HEK293 (cell line): ENCODE measurements around the gene RAC3.
A peak's percentile ranks its signal among the peaks of the same experiment; 100 is the strongest.

Source experiments
- CTCF ChIA-PET: fragments of 350-600 bp; formaldehyde crosslinking; extraction: SDS; loops from one replicate; lab custom pipeline; 2021; ENCODE audit warnings: antibody characterized with exemption; lab: Yijun Ruan, JAX
- POLR2A ChIA-PET: fragments of 300-600 bp; formaldehyde crosslinking; extraction: SDS; loops from one replicate; lab custom pipeline; 2020; ENCODE audit warnings: antibody characterized with exemption, inconsistent platforms; lab: Yijun Ruan, JAX
- H3K27ac ChIP-seq: fragments of 200-500 bp; sonication (Bioruptor generic); 2 replicates; pipeline ENCODE4 v1.5.1; 2014; ENCODE audit warnings: low read depth, low read length, control low read depth, inconsistent platforms; ENCODE audit errors: extremely low read depth
- H3K36me3 ChIP-seq, 2 experiments: fragments of 200-500 bp in 1 of 2; sonication (Bioruptor generic) in 1 of 2; 1 replicate in 1 of 2; 2 replicates in 1 of 2; pipeline ENCODE4 v1.5.1; 2014 to 2017; ENCODE audit warnings: inconsistent platforms in 2 of 2, low read length in 2 of 2; ENCODE audit not compliant: control insufficient read depth in 2 of 2, insufficient read depth in 1 of 2
- H3K4me1 ChIP-seq: fragments of 200-500 bp; sonication (Bioruptor generic); 2 replicates; pipeline ENCODE4 v1.5.1; 2014; ENCODE audit warnings: mild to moderate bottlenecking, low read length, inconsistent platforms; ENCODE audit not compliant: control insufficient read depth, insufficient read depth
- H3K4me3 ChIP-seq: 2 replicates; pipeline ENCODE4 v1.5.1; 2011; ENCODE audit warnings: low read depth, mild to moderate bottlenecking, control low read depth, low read length, moderate library complexity
- H3K9me3 ChIP-seq: fragments of 200-500 bp; sonication (Bioruptor generic); 2 replicates; pipeline ENCODE4 v1.5.1; 2014; ENCODE audit warnings: low read depth, low read length, inconsistent platforms; ENCODE audit not compliant: control insufficient read depth, insufficient read depth
- BCL11B ChIP-seq: fragments of 450-650 bp; formaldehyde crosslinking; IDR thresholded peaks from 2 replicates; pipeline ENCODE4 v1.5.1; 2016; ENCODE audit warnings: low read depth, missing biosample characterization, missing genetic modification characterization
- ELK4 ChIP-seq: IDR thresholded peaks from 2 replicates; pipeline ENCODE4 v1.6.1; 2011; ENCODE audit warnings: mild to moderate bottlenecking, low read depth, low read length, borderline replicate concordance
- GLIS2 ChIP-seq: fragments of 450-650 bp; formaldehyde crosslinking; IDR thresholded peaks from 2 replicates; pipeline ENCODE4 v1.5.1; 2016; ENCODE audit warnings: missing biosample characterization, missing genetic modification characterization
- HIC1 ChIP-seq: fragments of 450-650 bp; formaldehyde crosslinking; IDR thresholded peaks from 2 replicates; pipeline ENCODE4 v1.5.1; 2016; ENCODE audit warnings: missing biosample characterization, missing genetic modification characterization
- KLF9 ChIP-seq: fragments of 450-650 bp; formaldehyde crosslinking; IDR thresholded peaks from 2 replicates; pipeline ENCODE4 v1.5.1; 2016; ENCODE audit warnings: missing biosample characterization, missing genetic modification characterization, low read depth
- PATZ1 ChIP-seq: fragments of 450-650 bp; formaldehyde crosslinking; IDR thresholded peaks from 2 replicates; pipeline ENCODE4 v1.5.1; 2016; ENCODE audit warnings: missing biosample characterization, missing genetic modification characterization
- RBAK ChIP-seq: fragments of 450-650 bp; formaldehyde crosslinking; IDR thresholded peaks from 2 replicates; pipeline ENCODE4 v1.5.1; 2016; ENCODE audit warnings: missing biosample characterization, missing genetic modification characterization
- SP3 ChIP-seq: fragments of 450-650 bp; formaldehyde crosslinking; IDR thresholded peaks from 2 replicates; pipeline ENCODE4 v1.5.1; 2016; ENCODE audit warnings: missing biosample characterization, missing genetic modification characterization
- ZFP69B ChIP-seq: fragments of 450-650 bp; formaldehyde crosslinking; IDR thresholded peaks from 2 replicates; pipeline ENCODE4 v1.5.1; 2016; ENCODE audit warnings: missing biosample characterization, missing genetic modification characterization
- ZNF335 ChIP-seq: fragments of 450-650 bp; formaldehyde crosslinking; conservative IDR thresholded peaks from 2 replicates; pipeline ENCODE4 v1.5.1; 2016; ENCODE audit warnings: missing biosample characterization, missing genetic modification characterization
- ZNF488 ChIP-seq: fragments of 450-650 bp; formaldehyde crosslinking; IDR thresholded peaks from 2 replicates; pipeline ENCODE4 v1.5.1; 2016; ENCODE audit warnings: missing biosample characterization, missing genetic modification characterization
- ZNF518A ChIP-seq: fragments of 450-650 bp; formaldehyde crosslinking; conservative IDR thresholded peaks from 2 replicates; pipeline ENCODE4 v1.5.1; 2016; ENCODE audit warnings: low read depth, missing biosample characterization, missing genetic modification characterization
- ZNF837 ChIP-seq: fragments of 450-650 bp; formaldehyde crosslinking; IDR thresholded peaks from 2 replicates; pipeline ENCODE4 v1.5.1; 2016; ENCODE audit warnings: missing biosample characterization, missing genetic modification characterization

Gene RAC3

GRCh38 chr17:82050761-82051641, 19.5 kb downstream of the RAC3 start:
- H3K4me3 ChIP-seq, result peak overlapping the region; percentile 83
- H3K27ac ChIP-seq, result peak overlapping the region; percentile 68
- H3K4me1 ChIP-seq, result peaks cover 7% of the 10 kb centered on the region
- ChIA-PET POLR2A (interaction anchor here (1.3 to 14.2 kb wide), 4 partner anchors 9 to 19 kb away, joined by 4 to 96 read pairs (median 30); partner anchors contain the start of genes DCXR and RAC3), CTCF (interaction anchor here (0.6 to 1.3 kb wide), 3 partner anchors 13 to 61 kb away, joined by 3 to 6 read pairs (median 5); partner anchors contain the start of gene DCXR)
- TF ChIP-seq SP3 (tag by site-specific recombination) (peak; percentile 19; the same call in 1 of the 2 replicates), ZFP69B (tag by site-specific recombination) (peak; percentile 33; the same call in 1 of the 2 replicates), RBAK (tag by site-specific recombination) (no peak), ZNF488 (tag by site-specific recombination) (no peak), ZNF335 (tag by site-specific recombination) (peak; percentile 73; the same call in 1 of the 2 replicates), KLF9 (peak; percentile 50; the same call in 1 of the 2 replicates), ELK4 (no peak), GLIS2 (tag by site-specific recombination) (0 out of 2 replicates have a peak, but pooled peaks have one; percentile 34), ZNF837 (tag by site-specific recombination) (no peak), PATZ1 (0 out of 2 replicates have a peak, but pooled peaks have one; percentile 19), HIC1 (tag by site-specific recombination) (peak; percentile 5; the same call in 1 of the 2 replicates), BCL11B (tag by site-specific recombination) (peak; percentile 46; the same call in 1 of the 2 replicates), ZNF518A (no peak)
- peaks cover 0 to 78% of the 10 kb centered on the region in 2 experiments; a peak in 2 of 3 replicates for H3K36me3 ChIP-seq
- H3K9me3 ChIP-seq, result no peaks in the 10 kb centered on the region
